Lower lobe of right lung (tissue), 2 donors: ENCODE results near the gene ARGFX. TPM values are rescaled to one million over a fixed set of nuclear protein-coding genes. Genes with fewer than 3 reads are reported as not detected.
A peak's percentile ranks its signal among the peaks of the same experiment; 100 is the strongest.

ENCODE experiments used
- ATAC-seq, 2 donors: fragments of 200-7000 bp; cut with Tn5 transposase; one replicate each; pipeline ENCODE4 v1.9.1; 2020 to 2022; ENCODE audit warnings: mild to moderate bottlenecking in 2 of 2, moderate library complexity in 2 of 2
- DNase-seq: peaks from one replicate; pipeline ENCODE4 v3.0.0-alpha.2; 2020
- H3K27ac ChIP-seq: fragments of 200-600 bp; one replicate; pipeline ENCODE4 v1.8.0; 2022
- H3K27me3 ChIP-seq: fragments of 200-600 bp; one replicate; pipeline ENCODE4 v1.8.0; 2022; ENCODE audit warnings: low read depth
- H3K36me3 ChIP-seq: fragments of 200-600 bp; one replicate; pipeline ENCODE4 v1.8.0; 2022; ENCODE audit warnings: mild to moderate bottlenecking
- H3K4me1 ChIP-seq: fragments of 200-600 bp; one replicate; pipeline ENCODE4 v1.8.0; 2022
- H3K4me3 ChIP-seq: fragments of 200-600 bp; one replicate; pipeline ENCODE4 v1.8.0; 2022; ENCODE audit warnings: mild to moderate bottlenecking
- H3K9me3 ChIP-seq: fragments of 200-600 bp; one replicate; pipeline ENCODE4 v1.8.0; 2022
- CTCF ChIP-seq: fragments of 200-600 bp; IDR thresholded peaks from one replicate; pipeline ENCODE4 v1.8.0; 2022; ENCODE audit warnings: antibody characterized with exemption, mild to moderate bottlenecking
- intact Hi-C: fragments of 100-400 bp; cut with DNase I; formaldehyde crosslinking; loops from one replicate; pipeline ENCODE4 v1.11.0; 2022
- long read RNA-seq: library from polyadenylated mRNA; unstranded; transcript quantifications from one replicate; pipeline ENCODE4 v2.0.0, GENCODE V29; 2021
- total RNA-seq: library from RNA; stranded (reverse); fragmentation: NEBNext Ultra II Directional; extraction: Animal tissue kit (Norgen Biotek cat#: 25700); gene quantifications from one replicate; pipeline ENCODE4 v1.2.1, GENCODE V29; 2021
- donor health status: DM: no; HTN: yes; CAD: no; lungs with severe emphysema.

ARGFX gene
- total RNA-seq = not detected
- long read RNA-seq = 0 reads

GRCh38 chr3:121567649-121568048 is at the start of gene ARGFX:
ARGFX (plus strand) TSS chr3:121567949; CDS start chr3:121570714, 2,765 bp downstream.
- Histone ChIP-seq H3K27me3 (no peaks in the 10 kb centered on the region), H3K36me3 (no peaks in the 10 kb centered on the region), H3K27ac (no peak within 1 kb of the TSS), H3K4me1 (no peaks in the 10 kb centered on the region), H3K9me3 (no peaks in the 10 kb centered on the region), H3K4me3 (no peak within 1 kb of the TSS)
- intact Hi-C loops = no loop called here
- DNase-seq (no peak), ATAC-seq (no peak)
- no peak for TF ChIP-seq CTCF

DNA sequence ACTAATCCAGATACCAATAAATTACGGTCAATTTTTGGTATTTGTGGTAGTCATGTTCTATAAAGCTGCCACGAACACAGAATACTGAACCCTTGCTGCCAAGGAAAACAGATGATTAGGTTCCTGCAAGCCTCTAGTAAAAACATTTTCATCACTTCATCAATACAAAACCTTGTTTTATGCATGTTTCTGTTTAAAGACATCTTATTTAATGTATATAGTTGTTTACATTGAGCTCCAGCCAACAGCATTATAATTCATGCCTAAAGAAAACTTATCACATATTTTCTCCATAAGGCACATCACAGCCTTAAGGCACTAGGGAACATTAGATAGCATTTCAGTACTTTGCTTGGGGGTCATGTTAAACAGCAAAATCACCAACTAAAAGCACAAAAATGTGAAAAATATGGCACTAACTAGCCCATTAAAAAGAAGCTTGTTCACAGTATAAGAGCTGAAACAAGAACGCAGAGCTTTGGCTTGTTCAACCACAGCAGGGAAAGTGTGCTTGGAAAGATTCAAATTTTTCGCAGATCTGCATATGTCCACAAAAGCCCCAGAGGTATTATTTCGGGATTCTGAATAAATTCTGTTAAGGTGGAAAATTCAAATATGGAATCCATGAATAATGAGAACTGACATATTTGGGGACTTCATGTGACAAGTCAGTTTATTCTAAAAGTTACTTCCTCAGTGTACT is 49.6 kb upstream of the ARGFX start:
- intact Hi-C loops = no loop called here

GRCh38 chr3:121520510-121520909 is 47.2 kb upstream of the ARGFX start:
- Histone ChIP-seq H3K36me3 (no peaks in the 10 kb centered on the region), H3K27me3 (no peaks in the 10 kb centered on the region), H3K4me1 (no peaks in the 10 kb centered on the region), H3K27ac (no peak overlapping the region), H3K4me3 (no peak overlapping the region), H3K9me3 (peaks cover 7% of the 10 kb centered on the region)
- no peak for TF ChIP-seq CTCF
- ATAC-seq (no peak), DNase-seq (no peak)
- intact Hi-C loops = no loop called here

More for the DNA sequence above, 49.6 kb upstream of the ARGFX start:
- no peak overlapping the region for H3K27ac ChIP-seq
- DNase-seq (no peak), ATAC-seq (no peak)
- H3K4me1 ChIP-seq = no peaks in the 10 kb centered on the region
- H3K4me3 ChIP-seq = no peak overlapping the region
- no peaks in the 10 kb centered on the region for H3K36me3 ChIP-seq
- no peaks in the 10 kb centered on the region for H3K27me3 ChIP-seq
- peaks cover 13% of the 10 kb centered on the region for H3K9me3 ChIP-seq
- TF ChIP-seq CTCF = no peak

DNA sequence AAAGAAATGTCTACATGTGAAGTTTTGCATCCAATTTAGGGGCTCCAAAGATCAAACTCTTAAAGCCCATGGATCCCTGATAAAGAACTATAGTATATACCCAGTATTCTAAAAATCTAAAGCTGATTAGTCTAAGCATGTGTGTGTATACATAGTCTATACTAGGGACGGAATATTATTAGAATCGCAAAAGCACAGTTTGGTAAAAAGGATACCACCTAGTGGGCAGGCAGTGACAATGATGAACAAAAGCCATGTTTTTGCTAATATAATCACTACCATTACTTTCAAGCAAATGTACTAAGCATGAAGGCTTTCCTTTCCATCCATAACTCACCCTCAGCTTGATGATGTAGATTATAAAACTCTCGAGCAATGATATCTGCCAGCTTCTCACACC is 38.4 kb upstream of the ARGFX start:
- Histone ChIP-seq H3K27ac (no peak overlapping the region), H3K4me1 (no peaks in the 10 kb centered on the region), H3K27me3 (no peaks in the 10 kb centered on the region), H3K4me3 (no peak overlapping the region), H3K9me3 (no peaks in the 10 kb centered on the region), H3K36me3 (no peaks in the 10 kb centered on the region)
- intact Hi-C loops = no loop called here
- ATAC-seq (no peak), DNase-seq (no peak)
- TF ChIP-seq CTCF = peak; percentile 17

- ATAC-seq = no peak
- H3K4me1 ChIP-seq = no peaks in the 10 kb centered on the region
Observed at GRCh38 chr3:121531269-121531668, 36.5 kb upstream of the ARGFX start.

More at GRCh38 chr3:121531269-121531668, 36.5 kb upstream of the ARGFX start:
- intact Hi-C loops = no loop called here
- Histone ChIP-seq H3K4me3 (no peak overlapping the region), H3K27me3 (no peaks in the 10 kb centered on the region), H3K9me3 (no peaks in the 10 kb centered on the region), H3K27ac (no peak overlapping the region), H3K36me3 (no peaks in the 10 kb centered on the region)
- TF ChIP-seq CTCF = no peak
- no peak for DNase-seq
